ENCODE results near the gene UBALD1.

DNA sequence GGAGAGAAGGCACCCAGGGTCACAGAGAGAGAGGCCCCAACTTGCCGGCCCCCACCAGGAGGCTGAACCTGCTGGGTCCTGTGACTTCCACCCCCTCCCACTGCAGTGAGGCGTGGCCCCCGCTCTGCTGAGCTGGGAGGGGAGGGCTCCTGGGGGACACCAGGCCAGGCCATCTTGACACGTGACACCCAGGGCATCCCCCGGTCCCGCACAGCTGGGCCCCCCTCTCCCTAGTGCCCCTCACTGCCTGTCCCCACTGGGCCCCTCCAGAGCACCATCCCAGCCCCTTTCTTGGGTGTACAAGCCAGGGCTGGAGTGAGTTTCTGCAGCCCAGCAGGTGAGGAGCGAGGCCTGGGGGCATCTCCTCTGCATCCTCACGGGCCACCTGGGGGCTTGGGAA, 12.4 kb downstream of the UBALD1 start:
- no peak for TF ChIP-seq EZH2 (IDR thresholded peaks at IDR 0.05)
- TF ChIP-seq POLR2AphosphoS5 (IDR thresholded peaks at IDR 0.05; ENCODE audit: borderline replicate concordance, low read depth, low read length), result no peak

Measured in SK-N-MC (cell line).